ENCODE results near the gene FAM187B.

FAM187B gene

DNA sequence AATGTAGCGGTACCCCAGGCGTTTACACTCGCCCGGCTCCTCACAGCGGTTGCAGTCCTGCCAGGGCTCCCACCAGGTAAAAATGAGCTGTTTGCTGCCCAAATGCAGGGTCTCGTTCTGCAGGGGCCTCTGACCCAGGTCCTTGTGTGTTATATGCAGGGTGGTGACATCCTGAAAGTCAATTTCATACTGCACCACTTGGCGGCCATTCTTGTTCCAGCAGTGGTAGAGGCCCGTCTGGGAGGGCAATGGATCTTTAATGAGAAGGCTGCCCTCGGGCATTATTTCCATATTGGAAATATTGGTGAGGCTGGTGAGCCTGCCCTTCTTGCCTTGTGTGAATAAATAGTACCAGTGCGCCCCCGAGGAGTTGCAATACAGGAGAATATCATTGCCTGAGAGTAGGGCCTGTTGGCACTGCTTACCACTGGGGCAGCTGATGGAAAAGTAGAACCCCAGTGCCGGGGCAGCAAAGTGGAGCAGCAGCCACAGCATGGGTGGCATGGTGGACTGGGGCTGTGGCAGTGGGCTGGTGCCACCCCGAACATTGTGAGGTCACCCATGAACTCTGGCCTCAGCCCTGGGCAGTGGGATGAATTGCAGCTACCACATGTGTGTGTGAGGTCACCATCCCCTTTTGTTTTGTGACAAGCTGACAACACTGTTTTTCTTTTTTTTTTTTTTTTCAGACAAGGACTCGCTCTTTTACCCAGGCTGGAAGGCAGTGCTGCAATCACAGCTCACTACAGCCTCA lies at the start of gene FAM187B:
TSS of gene FAM187B (minus strand) at position 563 of the 754 bp plus-strand sequence. CDS start at position 504, 59 bp downstream.
- no peak for DNase-seq (ENCODE audit: low read depth)

- DNase-seq (ENCODE audit: low read depth) = no peak
These were observed 48.3 kb upstream of the FAM187B start for GRCh38 chr19:35276706-35277281.

- DNase-seq (ENCODE audit: low read depth) = no peak
These were observed 45.8 kb upstream of the FAM187B start for GRCh38 chr19:35274323-35274722.

DNA sequence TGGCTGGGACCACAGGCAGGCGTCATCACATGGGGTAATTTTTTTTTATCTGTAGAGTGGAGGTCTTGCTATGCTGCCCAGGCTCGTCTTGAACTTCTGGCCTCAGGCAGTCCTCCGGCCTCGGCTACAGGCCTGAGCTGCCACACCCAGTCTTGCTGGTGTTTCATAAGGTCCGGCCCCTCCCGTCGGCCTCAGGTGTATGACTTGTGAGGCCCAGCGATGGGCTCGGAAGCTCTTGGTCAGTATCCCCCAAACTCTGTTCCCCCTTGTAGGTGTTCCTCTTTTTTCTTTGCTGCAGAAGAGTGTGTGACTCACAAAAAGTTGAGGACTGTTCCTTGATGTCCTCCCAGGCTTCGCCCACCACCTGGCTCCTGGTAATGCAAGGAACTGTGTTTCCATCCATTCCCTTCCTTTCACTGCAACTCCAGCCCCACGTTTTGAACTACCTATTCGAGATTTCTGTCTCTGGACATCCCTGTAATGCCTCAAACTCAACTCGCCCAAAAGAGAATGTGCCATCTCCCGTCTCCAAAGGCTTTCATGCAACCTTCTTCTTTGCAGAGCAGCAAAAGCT lies 45.2 kb upstream of the FAM187B start:
- no peak for DNase-seq (ENCODE audit: low read depth)

GRCh38 chr19:35272954-35273649 lies 44.6 kb upstream of the FAM187B start:
- DNase-seq (ENCODE audit: low read depth) = no peak

GRCh38 chr19:35272122-35272719 lies 43.7 kb upstream of the FAM187B start:
- no peak for DNase-seq (ENCODE audit: low read depth)

GRCh38 chr19:35271546-35271945 lies 43.0 kb upstream of the FAM187B start:
- no peak for DNase-seq (ENCODE audit: low read depth)

- no peak for DNase-seq (ENCODE audit: low read depth)
These were observed 41.9 kb upstream of the FAM187B start for GRCh38 chr19:35270381-35270811.

- DNase-seq (ENCODE audit: low read depth) = peak; percentile 75
These were observed 41.0 kb upstream of the FAM187B start for GRCh38 chr19:35269438-35270117.

DNA sequence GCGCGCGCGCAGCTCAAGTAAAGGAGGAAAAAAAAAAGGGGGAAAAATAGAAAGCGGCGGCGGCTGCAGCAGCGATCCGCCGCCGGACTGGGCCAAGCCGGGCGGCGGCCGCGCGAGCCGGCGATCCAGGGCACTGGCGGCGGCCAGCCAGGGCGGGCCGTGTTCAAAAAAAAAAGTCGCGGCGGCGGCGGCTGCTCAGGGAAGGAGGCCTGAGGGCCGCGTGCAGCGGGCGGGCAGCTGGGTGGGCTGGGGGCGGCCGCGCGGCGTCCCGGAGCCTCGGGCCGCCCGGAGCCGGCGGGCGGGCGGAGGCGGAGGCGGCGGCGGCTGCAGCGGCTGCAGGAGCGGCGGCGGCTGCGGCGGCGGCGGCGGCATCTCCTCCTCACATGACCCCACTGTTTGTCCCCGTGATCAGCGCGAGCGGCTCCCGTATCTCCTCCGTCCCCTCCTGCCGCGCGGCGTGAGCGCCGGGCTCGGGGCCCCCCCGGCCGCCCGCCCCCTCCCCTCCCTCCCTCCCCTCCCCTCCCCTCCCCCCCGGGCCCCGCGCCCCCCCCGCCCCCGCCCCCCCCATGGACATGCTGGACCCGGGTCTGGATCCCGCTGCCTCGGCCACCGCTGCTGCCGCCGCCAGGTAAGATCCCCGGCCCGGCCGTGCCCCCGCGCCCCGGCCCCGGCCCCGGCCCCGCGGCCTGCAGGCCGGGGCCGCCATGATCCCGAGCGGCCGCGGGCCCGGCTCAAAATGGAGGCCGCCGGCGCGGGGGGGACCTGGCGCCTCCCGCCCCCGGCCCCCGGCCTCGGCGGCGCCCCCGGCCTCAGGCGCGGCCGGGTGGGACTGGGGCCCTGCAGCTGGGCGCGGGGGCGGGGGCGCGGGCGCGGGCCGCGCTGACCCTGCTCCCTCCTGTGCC lies 40.2 kb upstream of the FAM187B start, which contains the start of gene USF2:
TSS of gene USF2 (plus strand) at position 427 of the 902 bp plus-strand sequence. CDS start at position 567, 140 bp downstream.
- peak; percentile 72 for DNase-seq (ENCODE audit: low read depth)

DNA sequence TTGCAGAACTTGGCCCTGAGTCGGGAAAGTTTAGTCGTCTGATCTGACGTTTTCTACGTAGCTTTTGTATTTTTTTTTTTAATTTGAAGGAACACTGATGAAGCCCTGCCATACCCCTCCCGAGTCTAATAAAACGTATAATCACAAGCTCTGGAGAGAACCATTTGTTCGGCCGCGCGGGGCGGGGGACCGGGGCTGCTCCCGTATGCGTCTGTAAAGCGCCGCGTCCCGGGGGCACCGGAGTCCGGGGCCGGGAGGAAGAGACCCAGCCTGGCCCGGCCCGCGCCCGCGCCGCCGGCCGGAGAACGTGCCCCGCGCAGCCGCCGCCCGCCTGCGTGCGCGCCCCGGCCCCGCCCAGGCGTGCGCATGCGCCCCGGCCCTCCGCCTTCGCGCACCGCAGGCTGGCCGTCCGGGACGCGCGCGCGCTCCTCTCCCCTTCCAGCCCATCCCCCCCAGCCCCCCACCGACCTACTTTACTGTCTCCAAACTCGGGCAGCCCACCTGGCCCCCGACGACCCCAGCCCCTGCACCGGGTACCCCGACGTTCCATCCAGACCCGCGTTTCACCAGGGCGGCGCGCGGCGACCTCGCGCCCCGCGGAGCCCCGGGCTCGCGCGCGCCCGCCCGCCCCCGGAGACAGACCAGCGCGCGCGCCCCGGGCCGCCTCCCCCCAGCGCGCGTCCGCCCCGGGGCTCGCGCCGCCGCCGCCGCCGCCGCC lies 39.4 kb upstream of the FAM187B start:
- peak; percentile 47 for DNase-seq (ENCODE audit: low read depth)

GRCh38 chr19:35267353-35267817 lies 38.8 kb upstream of the FAM187B start:
- peak; percentile 18 for DNase-seq (ENCODE audit: low read depth)

- no peak for DNase-seq (ENCODE audit: low read depth)
These were observed 38.2 kb upstream of the FAM187B start for GRCh38 chr19:35266520-35267352.

DNA sequence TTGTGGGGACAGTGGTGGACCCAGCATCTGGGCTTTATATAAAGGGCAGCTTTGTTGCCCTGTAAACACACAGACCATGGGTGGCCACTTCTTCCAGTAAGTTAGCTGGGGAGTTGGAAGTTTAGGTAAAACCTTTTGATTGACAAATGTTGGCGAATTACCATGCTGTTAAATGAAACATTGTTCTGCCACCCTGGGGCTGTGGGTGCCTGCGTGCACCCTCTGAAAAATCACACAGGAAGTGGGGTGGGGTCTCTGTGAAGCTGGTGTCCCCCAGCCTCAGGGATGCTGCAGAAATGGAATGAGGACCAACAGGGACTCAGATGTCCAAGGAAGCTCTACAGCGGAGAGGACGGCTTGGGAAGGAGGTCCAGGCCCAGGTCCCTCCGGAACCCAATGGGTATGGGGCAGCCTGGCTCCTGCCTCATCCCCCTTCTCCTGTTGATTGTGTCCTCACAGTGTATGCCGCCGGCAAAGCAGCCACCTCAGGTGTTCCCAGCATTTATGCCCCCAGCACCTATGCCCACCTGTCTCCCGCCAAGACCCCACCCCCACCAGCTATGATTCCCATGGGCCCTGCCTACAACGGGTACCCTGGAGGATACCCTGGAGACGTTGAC lies 37.5 kb upstream of the FAM187B start:
- no peak for DNase-seq (ENCODE audit: low read depth)

DNA sequence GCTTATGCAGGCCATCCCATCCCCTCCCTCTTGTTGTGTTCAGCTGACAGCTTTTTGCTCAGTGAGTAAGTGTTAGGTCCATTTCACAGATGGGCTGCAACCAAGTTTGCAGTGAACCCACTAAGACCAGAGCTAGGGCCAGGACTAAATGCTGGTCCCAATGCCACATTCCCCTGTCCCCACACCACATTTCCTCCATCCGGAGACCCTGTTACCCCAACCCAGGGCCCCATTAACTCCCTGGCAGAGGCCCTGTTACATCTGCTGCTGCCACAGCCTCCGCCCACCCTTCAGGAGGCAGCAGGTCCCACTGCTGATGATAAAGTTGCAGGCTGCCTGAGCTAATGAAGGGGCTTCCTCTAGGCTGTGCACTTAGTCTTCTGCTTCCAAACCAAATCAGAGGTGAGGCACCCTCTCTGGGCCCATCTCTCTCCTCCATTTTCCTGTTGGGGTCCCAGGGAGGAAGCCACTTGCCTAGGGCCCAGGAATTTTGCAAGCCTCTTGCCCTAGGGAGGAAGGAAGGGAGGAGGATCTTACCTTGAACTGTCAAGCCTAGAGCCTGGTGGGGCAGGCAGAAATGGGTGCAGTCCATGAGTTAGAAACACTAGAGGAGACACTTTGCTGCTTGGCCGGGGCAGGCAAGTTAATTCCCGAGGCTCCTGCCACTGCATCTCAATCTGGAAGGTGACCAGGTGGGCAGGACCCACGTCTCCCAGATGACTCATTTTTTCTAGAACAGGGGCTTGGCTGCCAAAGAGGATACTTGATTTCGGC lies 36.8 kb upstream of the FAM187B start:
- DNase-seq (ENCODE audit: low read depth) = no peak

GRCh38 chr19:35264268-35265125 lies 36.0 kb upstream of the FAM187B start:
- DNase-seq (ENCODE audit: low read depth) = no peak
